ENCODE data around the gene CRADD. TPM values are rescaled to one million over a fixed set of nuclear protein-coding genes. Genes with fewer than 3 reads are reported as not detected.

Gene CRADD
- total and polyA plus RNA-seq, 2 donors (not counting 1 experiment from before 2014, with no cell fraction given): 5.8 to 15.1 TPM

DNA sequence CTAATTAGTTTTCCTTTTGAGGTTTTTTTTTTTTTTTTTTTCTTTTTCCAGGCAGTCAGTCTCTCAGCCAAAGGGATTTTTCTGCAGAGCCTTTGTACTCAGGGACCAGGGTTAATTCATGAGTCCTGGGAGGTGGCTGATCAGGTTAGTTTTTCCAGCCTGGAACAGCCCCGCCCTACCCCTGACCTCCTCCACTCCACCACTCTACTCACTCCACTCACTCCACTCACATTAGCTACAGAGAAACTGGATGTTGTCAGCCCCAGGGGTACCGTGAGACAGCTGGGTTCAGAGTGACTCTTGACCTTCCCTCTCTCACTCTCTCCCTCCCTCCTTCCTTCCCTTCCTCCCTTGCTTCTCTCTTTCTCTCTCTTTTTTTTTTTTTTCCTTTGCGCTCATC, 161.0 kb downstream of the CRADD start:
- H3K4me3 ChIP-seq (ENCODE audit: control extremely low read depth in 1 of 5, extremely low read depth in 1 of 5, insufficient read depth in 1 of 5, low read depth in 2 of 5, low read length in 4 of 5): no peak overlapping the region
- TF ChIP-seq EZH2 (IDR thresholded peaks at IDR 0.05; ENCODE audit: borderline replicate concordance, insufficient read depth, low read depth, low read length, poor library complexity, severe bottlenecking): no peak
- TF ChIP-seq, protein P1, sequence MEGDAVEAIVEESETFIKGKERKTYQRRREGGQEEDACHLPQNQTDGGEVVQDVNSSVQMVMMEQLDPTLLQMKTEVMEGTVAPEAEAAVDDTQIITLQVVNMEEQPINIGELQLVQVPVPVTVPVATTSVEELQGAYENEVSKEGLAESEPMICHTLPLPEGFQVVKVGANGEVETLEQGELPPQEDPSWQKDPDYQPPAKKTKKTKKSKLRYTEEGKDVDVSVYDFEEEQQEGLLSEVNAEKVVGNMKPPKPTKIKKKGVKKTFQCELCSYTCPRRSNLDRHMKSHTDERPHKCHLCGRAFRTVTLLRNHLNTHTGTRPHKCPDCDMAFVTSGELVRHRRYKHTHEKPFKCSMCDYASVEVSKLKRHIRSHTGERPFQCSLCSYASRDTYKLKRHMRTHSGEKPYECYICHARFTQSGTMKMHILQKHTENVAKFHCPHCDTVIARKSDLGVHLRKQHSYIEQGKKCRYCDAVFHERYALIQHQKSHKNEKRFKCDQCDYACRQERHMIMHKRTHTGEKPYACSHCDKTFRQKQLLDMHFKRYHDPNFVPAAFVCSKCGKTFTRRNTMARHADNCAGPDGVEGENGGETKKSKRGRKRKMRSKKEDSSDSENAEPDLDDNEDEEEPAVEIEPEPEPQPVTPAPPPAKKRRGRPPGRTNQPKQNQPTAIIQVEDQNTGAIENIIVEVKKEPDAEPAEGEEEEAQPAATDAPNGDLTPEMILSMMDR (IDR thresholded peaks at IDR 0.05): no peak
- DNase-seq (no peak), ATAC-seq (ENCODE audit: low read depth) (no peak)
- Mint-ChIP-seq H3K27me3 (no peaks in the 10 kb centered on the region), H3K9me3 (ENCODE audit: insufficient read depth) (no peaks in the 10 kb centered on the region), H3K27ac (no peak overlapping the region), H3K4me3 (no peak overlapping the region), H3K4me1 (no peaks in the 10 kb centered on the region)
- H3K9me3 ChIP-seq (ENCODE audit: control extremely low read depth in 1 of 3, control insufficient read depth in 2 of 3, insufficient read depth in 1 of 3, low read length in 2 of 3): no peaks in the 10 kb centered on the region
- 96% methylated on average over 2 of the region's 3 CpGs for WGBS (ENCODE audit: insufficient coverage)
- no peaks in the 10 kb centered on the region for H4K20me1 ChIP-seq (ENCODE audit: control insufficient read depth, insufficient read depth, low read length, poor library complexity, severe bottlenecking)
- H3K79me2 ChIP-seq (ENCODE audit: control insufficient read depth, insufficient read depth, low read length): no peaks in the 10 kb centered on the region
- no peak overlapping the region for H3K27ac ChIP-seq (ENCODE audit: low read length in 2 of 2)
- no peaks in the 10 kb centered on the region for H3K4me1 ChIP-seq (ENCODE audit: control insufficient read depth in 2 of 2, insufficient read depth in 2 of 2, low read length in 2 of 2)
- H3K9ac ChIP-seq (ENCODE audit: low read length): no peak overlapping the region
- CTCF ChIA-PET: no interaction called here
- intact Hi-C loops (cut with micrococcal nuclease): no loop called here
- POLR2A ChIA-PET: no interaction called here
- no peak overlapping the region for H2AFZ ChIP-seq (ENCODE audit: insufficient read depth, low read depth, low read length, poor library complexity, severe bottlenecking)
- no peaks in the 10 kb centered on the region for H3K27me3 ChIP-seq (replicated peaks in 1 of 4; ENCODE audit: control extremely low read depth in 1 of 4, control insufficient read depth in 3 of 4, insufficient read depth in 4 of 4, low read length in 3 of 4)
- no peak overlapping the region for H3K4me2 ChIP-seq (replicated peaks; ENCODE audit: low read depth, low read length, poor library complexity, severe bottlenecking)
- no peaks in the 10 kb centered on the region for H3K36me3 ChIP-seq (replicated peaks in 1 of 2; ENCODE audit: control extremely low read depth in 1 of 2, control insufficient read depth in 1 of 2, extremely low read depth in 1 of 2, insufficient read depth in 2 of 2, low read length in 1 of 2)

DNA sequence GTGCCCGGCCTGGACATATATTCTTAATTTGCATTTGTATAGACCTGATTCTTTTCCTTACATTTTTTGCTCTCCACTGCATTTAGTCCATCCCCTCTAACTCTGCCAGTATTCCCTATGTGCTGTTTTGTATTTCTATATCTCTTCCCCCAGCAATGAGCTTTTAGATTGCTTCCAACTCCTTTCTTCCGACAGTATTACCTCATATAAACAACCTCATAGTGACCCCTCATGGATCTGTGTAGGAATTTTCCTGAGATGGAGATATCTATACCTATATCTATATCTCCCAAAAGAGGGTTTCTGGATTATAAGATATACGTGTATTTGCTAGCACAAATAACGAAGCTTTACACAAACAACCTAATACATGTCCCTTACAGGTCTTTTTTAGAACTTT, 161.9 kb downstream of the CRADD start:
- intact Hi-C loops (cut with micrococcal nuclease): no loop called here
- ChIA-PET CTCF (interaction anchor here (0.6 to 1.4 kb wide), 2 partner anchors 13 to 334 kb away, joined by 3 to 4 read pairs; no protein-coding TSS in a partner anchor), POLR2A (no interaction called here)

More for the DNA sequence above, 161.9 kb downstream of the CRADD start:
- Histone ChIP-seq H4K20me1 (ENCODE audit: control insufficient read depth, insufficient read depth, low read length, poor library complexity, severe bottlenecking) (no peaks in the 10 kb centered on the region), H3K9me3 (ENCODE audit: control extremely low read depth in 1 of 3, control insufficient read depth in 2 of 3, insufficient read depth in 1 of 3, low read length in 2 of 3) (no peaks in the 10 kb centered on the region), H3K4me1 (ENCODE audit: control insufficient read depth in 2 of 2, insufficient read depth in 2 of 2, low read length in 2 of 2) (no peaks in the 10 kb centered on the region), H3K79me2 (ENCODE audit: control insufficient read depth, insufficient read depth, low read length) (no peaks in the 10 kb centered on the region), H3K36me3 (replicated peaks in 1 of 2; ENCODE audit: control extremely low read depth in 1 of 2, control insufficient read depth in 1 of 2, extremely low read depth in 1 of 2, insufficient read depth in 2 of 2, low read length in 1 of 2) (no peaks in the 10 kb centered on the region), H3K27me3 (replicated peaks in 1 of 4; ENCODE audit: control extremely low read depth in 1 of 4, control insufficient read depth in 3 of 4, insufficient read depth in 4 of 4, low read length in 3 of 4) (no peaks in the 10 kb centered on the region), H3K4me3 (ENCODE audit: control extremely low read depth in 1 of 5, extremely low read depth in 1 of 5, insufficient read depth in 1 of 5, low read depth in 2 of 5, low read length in 4 of 5) (no peak overlapping the region), H3K4me2 (replicated peaks; ENCODE audit: low read depth, low read length, poor library complexity, severe bottlenecking) (no peak overlapping the region), H3K9ac (ENCODE audit: low read length) (no peak overlapping the region), H3K27ac (ENCODE audit: low read length in 2 of 2) (no peak overlapping the region), H2AFZ (ENCODE audit: insufficient read depth, low read depth, low read length, poor library complexity, severe bottlenecking) (no peak overlapping the region)
- Mint-ChIP-seq H3K9me3 (ENCODE audit: insufficient read depth) (no peaks in the 10 kb centered on the region), H3K27ac (no peak overlapping the region), H3K27me3 (no peaks in the 10 kb centered on the region), H3K4me3 (no peak overlapping the region), H3K4me1 (no peaks in the 10 kb centered on the region)
- ATAC-seq (ENCODE audit: low read depth) (no peak), DNase-seq (no peak)
- no CpG with 5 or more reads among the region's 4 CpGs for WGBS (ENCODE audit: insufficient coverage)
- TF ChIP-seq, protein P1 (IDR thresholded peaks at IDR 0.05): no peak
- TF ChIP-seq EZH2 (IDR thresholded peaks at IDR 0.05; ENCODE audit: borderline replicate concordance, insufficient read depth, low read depth, low read length, poor library complexity, severe bottlenecking): no peak
